Urinary bladder (tissue), 4 donors: ENCODE measurements around the gene IFNA8. TPM values are rescaled to one million over a fixed set of nuclear protein-coding genes. Genes with fewer than 3 reads are reported as not detected.
"Not testable (repeated sequence)": the region's sequence is repeated elsewhere in the genome, so short reads cannot be mapped to it uniquely, and the experiment has no call there.

Source experiments
- DNase-seq: peaks from one replicate; pipeline ENCODE4 v3.0.0-alpha.2; 2015; ENCODE audit errors: extremely low spot score
- H3K27ac ChIP-seq: one replicate; pipeline ENCODE4 v1.5.1; 2013; ENCODE audit warnings: low read depth, mild to moderate bottlenecking, moderate library complexity
- H3K36me3 ChIP-seq: one replicate; pipeline ENCODE4 v1.6.1; 2013; ENCODE audit warnings: mild to moderate bottlenecking, moderate library complexity; ENCODE audit not compliant: insufficient read depth
- H3K4me1 ChIP-seq: one replicate; pipeline ENCODE4 v1.6.1; 2013; ENCODE audit warnings: mild to moderate bottlenecking, moderate library complexity; ENCODE audit not compliant: insufficient read depth
- H3K4me3 ChIP-seq: one replicate; pipeline ENCODE4 v1.5.1; 2013; ENCODE audit warnings: low read depth, low read length
- WGBS: extraction: QIAGEN DNeasy Blood & Tissue Kit; methylation state at CpG from one replicate; pipeline ENCODE4 v1.1.7; 2013; 5-methylcytosine and 5-hydroxymethylcytosine counted together
- polyA plus RNA-seq: library from polyadenylated mRNA; stranded (reverse); fragments of 200-250 nt; gene quantifications from one replicate; pipeline ENCODE4 v1.2.3, GENCODE V29; 2013
- total RNA-seq: library from RNA; depleted of rRNA; stranded (reverse); fragments of >200 nt; gene quantifications from one replicate; pipeline ENCODE4 v1.2.3, GENCODE V29; 2014
- donor health status: healthy with polysubstance abuse.
- donor health status: healthy.

The IFNA8 gene
- not detected for total RNA-seq
- polyA plus RNA-seq: not detected

GRCh38 chr9:21408817-21409216, at the start of gene IFNA8:
Gene IFNA8, plus strand, starts transcription at chr9:21409117. Its CDS starts 60 bp downstream, at chr9:21409177.
- no peak within 1 kb of the TSS for H3K4me3 ChIP-seq
- no peaks in the 10 kb centered on the region for H3K36me3 ChIP-seq
- H3K4me1 ChIP-seq: no peaks in the 10 kb centered on the region
- no peak for DNase-seq
- 81% methylated on average over 1 of the region's 1 CpG for WGBS
- no peak within 1 kb of the TSS for H3K27ac ChIP-seq

GRCh38 chr9:21362287-21362686, 46.6 kb upstream of the IFNA8 start:
- Histone ChIP-seq H3K4me3 (no peak overlapping the region), H3K36me3 (no peaks in the 10 kb centered on the region), H3K27ac (no peak overlapping the region), H3K4me1 (no peaks in the 10 kb centered on the region)
- no peak for DNase-seq
- WGBS: 89% methylated on average over 8 of the region's 8 CpGs

DNA sequence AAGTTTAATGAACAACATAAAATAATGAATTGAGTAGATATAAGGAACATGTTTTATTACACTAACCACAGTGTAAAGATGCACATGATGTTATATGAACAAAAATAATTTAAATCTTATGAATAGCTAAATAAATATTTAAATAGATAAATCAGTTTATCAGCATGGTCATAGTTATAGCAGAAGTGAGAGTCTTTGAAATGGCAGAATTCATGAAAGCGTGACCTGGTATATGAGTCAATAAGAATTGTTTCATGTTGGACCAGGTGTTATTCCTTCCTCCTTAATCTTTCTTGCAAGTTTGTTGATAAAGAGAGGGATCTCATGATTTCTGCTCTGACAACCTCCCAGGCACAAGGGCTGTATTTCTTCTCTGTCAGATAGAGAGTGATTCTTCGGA, 41.7 kb upstream of the IFNA8 start:
- WGBS: 90% methylated on average over 1 of the region's 2 CpGs
- H3K36me3 ChIP-seq, H3K27ac ChIP-seq, H3K4me1 ChIP-seq, H3K4me3 ChIP-seq, DNase-seq: not testable (repeated sequence)

GRCh38 chr9:21367957-21368356, 41.0 kb upstream of the IFNA8 start, which contains the start of gene IFNA13:
Gene IFNA13, minus strand, starts transcription at chr9:21368057. Its CDS starts 47 bp downstream, at chr9:21368010.
- Histone ChIP-seq H3K4me3 (no peak within 1 kb of the TSS), H3K4me1 (no peaks in the 10 kb centered on the region), H3K36me3 (no peaks in the 10 kb centered on the region), H3K27ac (no peak within 1 kb of the TSS)
- WGBS: 88% methylated on average over 3 of the region's 3 CpGs
- DNase-seq: no peak

- H3K4me3 ChIP-seq, DNase-seq, H3K4me1 ChIP-seq, H3K27ac ChIP-seq, H3K36me3 ChIP-seq: not testable (repeated sequence)
- 73% methylated on average over 4 of the region's 4 CpGs for WGBS
Observed at GRCh38 chr9:21371467-21371866, 37.5 kb upstream of the IFNA8 start.

GRCh38 chr9:21381448-21382339, 27.2 kb upstream of the IFNA8 start:
- DNase-seq: no peak
- WGBS: 44% methylated on average over 5 of the region's 5 CpGs

DNA sequence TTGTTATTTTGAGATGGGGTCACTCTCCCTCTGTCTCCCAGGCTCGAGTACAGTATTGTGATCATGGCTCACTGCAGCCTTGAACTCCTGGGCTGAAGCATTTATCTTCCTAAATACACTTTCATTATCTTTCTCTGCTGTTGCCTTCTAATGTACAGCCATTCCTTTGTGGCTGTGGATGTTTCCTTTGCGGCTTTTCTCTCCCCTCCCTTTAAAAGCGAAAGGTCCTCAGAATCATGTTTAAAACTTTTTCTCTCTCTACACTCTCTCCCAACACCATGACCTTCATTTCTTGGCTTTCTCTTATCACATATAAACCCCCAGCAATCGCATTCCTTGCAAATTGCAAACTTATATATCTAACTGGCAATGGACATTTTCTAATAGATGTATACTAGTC, 25.3 kb upstream of the IFNA8 start:
- Histone ChIP-seq H3K4me1 (no peaks in the 10 kb centered on the region), H3K4me3 (no peak overlapping the region), H3K27ac (no peak overlapping the region), H3K36me3 (no peaks in the 10 kb centered on the region)
- DNase-seq: no peak
- WGBS: 64% methylated on average over 4 of the region's 4 CpGs

More at GRCh38 chr9:21381448-21382339, 27.2 kb upstream of the IFNA8 start:
- Histone ChIP-seq H3K36me3 (no peaks in the 10 kb centered on the region), H3K4me1 (no peaks in the 10 kb centered on the region), H3K4me3 (no peak overlapping the region), H3K27ac (no peak overlapping the region)

DNA sequence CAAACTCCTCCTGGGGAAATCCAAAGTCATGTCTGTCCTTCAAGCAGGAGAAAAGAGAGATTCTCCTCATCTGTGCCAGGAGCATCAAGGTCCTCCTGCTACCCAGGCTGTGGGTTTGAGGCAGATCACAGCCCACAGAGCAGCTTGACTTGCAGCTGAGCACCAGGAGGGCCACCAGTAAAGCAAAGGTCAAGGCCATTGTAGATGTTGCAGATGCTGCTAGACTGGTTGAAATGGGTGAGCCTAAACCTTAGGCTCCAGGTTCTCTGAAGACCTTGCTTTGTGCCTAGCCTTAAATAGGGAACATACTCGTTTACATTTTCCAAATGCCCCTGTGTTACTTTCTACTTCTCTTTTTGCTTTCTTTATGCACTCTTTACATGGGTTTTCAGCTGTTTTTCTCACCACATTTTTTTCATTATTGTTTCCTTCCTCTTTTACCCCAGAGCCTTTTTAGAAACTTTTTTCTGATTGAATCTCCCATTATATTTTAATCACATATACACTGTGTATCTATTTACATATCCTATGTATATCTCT, 23.7 kb upstream of the IFNA8 start, which contains the start of gene IFNA2:
Gene IFNA2 (minus strand): TSS at position 268 of the 540 bp plus-strand sequence. CDS start 69 bp downstream, at position 199.
- Histone ChIP-seq H3K4me1 (no peaks in the 10 kb centered on the region), H3K27ac (no peak within 1 kb of the TSS), H3K4me3 (no peak within 1 kb of the TSS), H3K36me3 (no peaks in the 10 kb centered on the region)
- 47% methylated on average over 1 of the region's 1 CpG for whole genome bisulfite sequencing
- no peak for DNase-seq

GRCh38 chr9:21392270-21392669, 16.6 kb upstream of the IFNA8 start:
- 85% methylated on average over 6 of the region's 6 CpGs for WGBS
- Histone ChIP-seq H3K4me3 (no peak overlapping the region), H3K4me1 (no peaks in the 10 kb centered on the region), H3K36me3 (no peaks in the 10 kb centered on the region), H3K27ac (no peak overlapping the region)
- no peak for DNase-seq

GRCh38 chr9:21395778-21396717, 12.9 kb upstream of the IFNA8 start:
- Histone ChIP-seq H3K36me3 (no peaks in the 10 kb centered on the region), H3K4me3 (peak overlapping the region; percentile 45), H3K27ac (no peak overlapping the region), H3K4me1 (no peaks in the 10 kb centered on the region)
- DNase-seq: no peak
- WGBS: 7% methylated on average over 40 of the region's 40 CpGs

- H3K4me1 ChIP-seq: no peaks in the 10 kb centered on the region
- no peak for DNase-seq
- H3K4me3 ChIP-seq: no peak overlapping the region
- WGBS: 85% methylated on average over 5 of the region's 5 CpGs
- H3K27ac ChIP-seq: no peak overlapping the region
- H3K36me3 ChIP-seq: no peaks in the 10 kb centered on the region
Observed at GRCh38 chr9:21398955-21399489, 9.9 kb upstream of the IFNA8 start.

GRCh38 chr9:21399956-21400355, 9.0 kb upstream of the IFNA8 start:
- Histone ChIP-seq H3K4me1 (no peaks in the 10 kb centered on the region), H3K4me3 (no peak overlapping the region), H3K27ac (no peak overlapping the region), H3K36me3 (no peaks in the 10 kb centered on the region)
- 45% methylated on average over 3 of the region's 3 CpGs for WGBS
- DNase-seq: no peak
